Fibroblast of lung (primary cell): ENCODE data around the gene ADNP2. TPM values are rescaled to one million over a fixed set of nuclear protein-coding genes. Genes with fewer than 3 reads are reported as not detected.

Experiments used
- DNase-seq, 2 donors: peaks; one replicate each; pipeline versions ENCODE4 v3.0.0 to v3.0.0-alpha.2; 2010; ENCODE audit warnings: low read depth in 2 of 2
- H2AFZ ChIP-seq: 2 replicates; pipeline ENCODE4 v1.5.1; 2012; ENCODE audit warnings: low read length, control low read depth, inconsistent platforms
- H3K27ac ChIP-seq: 2 replicates; pipeline ENCODE4 v1.5.1; 2011; ENCODE audit warnings: low read length, control low read depth; ENCODE audit not compliant: insufficient read depth
- H3K27me3 ChIP-seq: 2 replicates; pipeline ENCODE4 v1.5.1; 2011; ENCODE audit warnings: mild to moderate bottlenecking, low read length; ENCODE audit not compliant: control insufficient read depth, insufficient read depth
- H3K36me3 ChIP-seq: 2 replicates; pipeline ENCODE4 v1.5.1; 2011; ENCODE audit warnings: low read length; ENCODE audit not compliant: control insufficient read depth, insufficient read depth
- H3K4me1 ChIP-seq: 2 replicates; pipeline ENCODE4 v1.5.1; 2011; ENCODE audit warnings: low read length; ENCODE audit not compliant: control insufficient read depth, insufficient read depth; ENCODE audit errors: extremely low read depth
- H3K4me2 ChIP-seq: 2 replicates; pipeline ENCODE4 v1.5.1; 2011; ENCODE audit warnings: low read length, control low read depth; ENCODE audit not compliant: insufficient read depth; ENCODE audit errors: extremely low read depth
- H3K4me3 ChIP-seq, 4 experiments: fragments of 200-600 bp in 1 of 4; sonication (generic) in 1 of 4; replicated peaks in 1 of 4; 2 replicates each; pipeline ENCODE4 v1.5.1; 2011 to 2016; ENCODE audit warnings: low read length in 4 of 4, low read depth in 3 of 4, mild to moderate bottlenecking in 3 of 4, control low read depth in 2 of 4, inconsistent platforms in 1 of 4, mixed read lengths in 1 of 4; ENCODE audit not compliant: insufficient read depth in 1 of 4; ENCODE audit errors: control extremely low read depth in 1 of 4
- H3K79me2 ChIP-seq: 2 replicates; pipeline ENCODE4 v1.5.1; 2012; ENCODE audit warnings: mild to moderate bottlenecking, low read length, inconsistent platforms; ENCODE audit not compliant: control insufficient read depth, insufficient read depth
- H3K9ac ChIP-seq: 2 replicates; pipeline ENCODE4 v1.5.1; 2011; ENCODE audit warnings: mild to moderate bottlenecking, low read length, control low read depth; ENCODE audit not compliant: insufficient read depth
- H3K9me3 ChIP-seq: 2 replicates; pipeline ENCODE4 v1.5.1; 2012; ENCODE audit warnings: low read depth, low read length; ENCODE audit not compliant: control insufficient read depth, insufficient read depth
- H4K20me1 ChIP-seq: 2 replicates; pipeline ENCODE4 v1.5.1; 2011; ENCODE audit warnings: low read length; ENCODE audit not compliant: control insufficient read depth, insufficient read depth; ENCODE audit errors: extremely low read depth
- CTCF ChIP-seq, 2 donors: IDR thresholded peaks in 1 of 2; conservative IDR thresholded peaks in 1 of 2; 1 replicate in 1 of 2; 2 replicates in 1 of 2; pipeline ENCODE4 v1.5.1; 2011 to 2012; ENCODE audit warnings: low read length in 2 of 2, control low read depth in 1 of 2, inconsistent platforms in 1 of 2, low read depth in 1 of 2, mild to moderate bottlenecking in 1 of 2
- EZH2 ChIP-seq: IDR thresholded peaks from 2 replicates; pipeline ENCODE4 v1.5.1; 2012; ENCODE audit warnings: low read length, control low read depth, mild to moderate bottlenecking; ENCODE audit errors: missing control alignments
- polyA plus RNA-seq, 2 donors: library from polyadenylated mRNA; depleted of rRNA in 1 of 2; stranded (reverse) in 1 of 2; unstranded in 1 of 2; fragments of >200 nt; gene quantifications; 2 replicates each; pipeline ENCODE4 v1.2.1, GENCODE V29; 2011 to 2012; ENCODE audit warnings: missing spikeins in 1 of 2
- total RNA-seq: library from RNA; depleted of rRNA; stranded (reverse); fragments of >200 nt; gene quantifications from 2 replicates; pipeline ENCODE4 v1.2.1, GENCODE V29; 2014

ADNP2 gene
- total and polyA plus RNA-seq, 2 donors (not counting 1 experiment from before 2014, with no cell fraction given): 9.4 to 17.3 TPM

- H3K36me3 ChIP-seq: no peaks in the 10 kb centered on the region
- no peaks in the 10 kb centered on the region for H3K79me2 ChIP-seq
- H3K9me3 ChIP-seq: no peaks in the 10 kb centered on the region
- H3K27me3 ChIP-seq: no peaks in the 10 kb centered on the region
- no peaks in the 10 kb centered on the region for H4K20me1 ChIP-seq
- H3K4me1 ChIP-seq: no peaks in the 10 kb centered on the region
- no peak overlapping the region for H3K4me2 ChIP-seq
- DNase-seq: no peak
- H3K9ac ChIP-seq: no peak overlapping the region
- no peak overlapping the region for H2AFZ ChIP-seq
- no peak for TF ChIP-seq EZH2
- TF ChIP-seq CTCF (conservative IDR thresholded peaks at IDR 0.05 in 1 of 2, IDR thresholded peaks at IDR 0.05 in 1 of 2; ENCODE audit: low read depth in 1 of 2, low read length in 2 of 2): no peak
- H3K27ac ChIP-seq: no peak overlapping the region
- H3K4me3 ChIP-seq: no peak overlapping the region
These were observed 40.3 kb upstream of the ADNP2 start for GRCh38 chr18:80068571-80069272.

- H3K4me1 ChIP-seq: no peaks in the 10 kb centered on the region
- no peak overlapping the region for H3K9ac ChIP-seq
- H2AFZ ChIP-seq: no peak overlapping the region
- H3K27me3 ChIP-seq: no peaks in the 10 kb centered on the region
- H3K4me2 ChIP-seq: no peak overlapping the region
- H4K20me1 ChIP-seq: no peaks in the 10 kb centered on the region
- no peak overlapping the region for H3K4me3 ChIP-seq
- no peak overlapping the region for H3K27ac ChIP-seq
- H3K79me2 ChIP-seq: no peaks in the 10 kb centered on the region
- no peaks in the 10 kb centered on the region for H3K36me3 ChIP-seq
- H3K9me3 ChIP-seq: no peaks in the 10 kb centered on the region
- no peak for DNase-seq
- TF ChIP-seq CTCF (conservative IDR thresholded peaks at IDR 0.05 in 1 of 2, IDR thresholded peaks at IDR 0.05 in 1 of 2; ENCODE audit: low read depth in 1 of 2, low read length in 2 of 2) (no peak), EZH2 (no peak)
These were observed 38.2 kb upstream of the ADNP2 start for GRCh38 chr18:80070825-80071224.

GRCh38 chr18:80074183-80074582, 34.9 kb upstream of the ADNP2 start:
- H3K9ac ChIP-seq: no peak overlapping the region

More at GRCh38 chr18:80074183-80074582, 34.9 kb upstream of the ADNP2 start:
- no peaks in the 10 kb centered on the region for H3K27me3 ChIP-seq
- no peak overlapping the region for H3K4me2 ChIP-seq
- H3K27ac ChIP-seq: no peak overlapping the region
- H3K9me3 ChIP-seq: no peaks in the 10 kb centered on the region
- no peaks in the 10 kb centered on the region for H4K20me1 ChIP-seq
- no peak overlapping the region for H2AFZ ChIP-seq
- DNase-seq: no peak
- TF ChIP-seq EZH2: no peak
- TF ChIP-seq CTCF (conservative IDR thresholded peaks at IDR 0.05 in 1 of 2, IDR thresholded peaks at IDR 0.05 in 1 of 2; ENCODE audit: low read depth in 1 of 2, low read length in 2 of 2): no peak
- no peaks in the 10 kb centered on the region for H3K79me2 ChIP-seq
- H3K4me1 ChIP-seq: no peaks in the 10 kb centered on the region
- no peak overlapping the region for H3K4me3 ChIP-seq
- no peaks in the 10 kb centered on the region for H3K36me3 ChIP-seq
